ENCODE data around the gene LRRC45. TPM values are rescaled to one million over a fixed set of nuclear protein-coding genes. Genes with fewer than 3 reads are reported as not detected.

Gene LRRC45
- total RNA-seq, 1 experiment from 2014 or later: 34.3 TPM

DNA sequence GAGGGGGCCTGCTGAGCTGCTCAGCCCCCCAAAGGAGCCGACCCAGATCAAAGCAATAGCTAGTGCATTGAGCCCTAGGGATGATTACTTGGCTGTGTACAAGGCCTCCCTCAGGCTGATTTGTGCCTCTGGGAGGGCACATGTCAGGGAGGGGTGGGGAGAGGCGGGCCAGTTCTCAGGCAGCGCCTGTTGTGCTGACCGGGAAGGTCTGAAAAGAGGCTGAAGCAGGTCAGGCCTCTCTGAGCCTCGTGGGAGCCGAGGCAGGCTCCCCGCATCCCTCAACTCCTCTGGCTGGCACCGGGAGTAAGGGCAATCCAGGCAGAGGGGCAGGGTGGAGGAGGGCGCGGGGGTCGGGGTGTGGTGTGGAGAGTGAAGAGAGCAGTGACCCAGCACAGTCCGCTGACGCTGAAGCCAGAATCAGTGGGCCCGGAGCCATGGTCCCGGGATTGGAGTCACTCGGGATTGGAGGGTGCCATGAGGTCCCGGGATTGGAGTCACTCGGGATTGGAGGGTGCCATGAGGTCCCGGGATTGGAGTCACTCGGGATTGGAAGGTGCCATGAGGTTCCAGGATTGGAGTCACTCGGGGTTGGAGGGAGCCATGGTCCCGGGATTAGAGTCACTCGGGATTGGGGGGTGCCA lies 11.4 kb downstream of the LRRC45 start:
- Histone ChIP-seq H3K27ac (ENCODE audit: low read depth, low read length, poor library complexity, severe bottlenecking) (no peak overlapping the region), H3K27me3 (replicated peaks; ENCODE audit: insufficient read depth, low read depth, low read length, poor library complexity) (no peaks in the 10 kb centered on the region), H3K4me1 (ENCODE audit: insufficient read depth, low read length, poor library complexity, severe bottlenecking) (peaks cover 11% of the 10 kb centered on the region), H3K36me3 (ENCODE audit: insufficient read depth, low read length, poor library complexity, severe bottlenecking) (no peaks in the 10 kb centered on the region), H3K9me3 (ENCODE audit: low read depth, low read length, poor library complexity, severe bottlenecking) (no peaks in the 10 kb centered on the region), H3K4me3 (ENCODE audit: low read depth, low read length, poor library complexity, severe bottlenecking) (no peak overlapping the region)
- no peak for DNase-seq (ENCODE audit: low spot score)
- intact Hi-C loops (cut with micrococcal nuclease; ENCODE audit: unreplicated experiment): loop anchor here (5.0 kb wide), 2 partner anchors 63 to 118 kb away; partner anchors contain the start of gene FASN
- BruUV-seq (replicated peaks): no TSS peak
- ChIA-PET CTCF (interaction anchor here (0.5 to 0.7 kb wide), 2 partner anchors 82 to 151 kb away, joined by 3 to 5 read pairs; no protein-coding TSS in a partner anchor), POLR2A (ENCODE audit: low non-redundant PET) (no interaction called here)
- TF ChIP-seq, protein P1, sequence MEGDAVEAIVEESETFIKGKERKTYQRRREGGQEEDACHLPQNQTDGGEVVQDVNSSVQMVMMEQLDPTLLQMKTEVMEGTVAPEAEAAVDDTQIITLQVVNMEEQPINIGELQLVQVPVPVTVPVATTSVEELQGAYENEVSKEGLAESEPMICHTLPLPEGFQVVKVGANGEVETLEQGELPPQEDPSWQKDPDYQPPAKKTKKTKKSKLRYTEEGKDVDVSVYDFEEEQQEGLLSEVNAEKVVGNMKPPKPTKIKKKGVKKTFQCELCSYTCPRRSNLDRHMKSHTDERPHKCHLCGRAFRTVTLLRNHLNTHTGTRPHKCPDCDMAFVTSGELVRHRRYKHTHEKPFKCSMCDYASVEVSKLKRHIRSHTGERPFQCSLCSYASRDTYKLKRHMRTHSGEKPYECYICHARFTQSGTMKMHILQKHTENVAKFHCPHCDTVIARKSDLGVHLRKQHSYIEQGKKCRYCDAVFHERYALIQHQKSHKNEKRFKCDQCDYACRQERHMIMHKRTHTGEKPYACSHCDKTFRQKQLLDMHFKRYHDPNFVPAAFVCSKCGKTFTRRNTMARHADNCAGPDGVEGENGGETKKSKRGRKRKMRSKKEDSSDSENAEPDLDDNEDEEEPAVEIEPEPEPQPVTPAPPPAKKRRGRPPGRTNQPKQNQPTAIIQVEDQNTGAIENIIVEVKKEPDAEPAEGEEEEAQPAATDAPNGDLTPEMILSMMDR (conservative IDR thresholded peaks at IDR 0.05; ENCODE audit: low read depth, low read length): no peak
- TF ChIP-seq EZH2 (IDR thresholded peaks at IDR 0.05; ENCODE audit: borderline replicate concordance, low read depth, low read length, poor library complexity, severe bottlenecking): no peak

DNA sequence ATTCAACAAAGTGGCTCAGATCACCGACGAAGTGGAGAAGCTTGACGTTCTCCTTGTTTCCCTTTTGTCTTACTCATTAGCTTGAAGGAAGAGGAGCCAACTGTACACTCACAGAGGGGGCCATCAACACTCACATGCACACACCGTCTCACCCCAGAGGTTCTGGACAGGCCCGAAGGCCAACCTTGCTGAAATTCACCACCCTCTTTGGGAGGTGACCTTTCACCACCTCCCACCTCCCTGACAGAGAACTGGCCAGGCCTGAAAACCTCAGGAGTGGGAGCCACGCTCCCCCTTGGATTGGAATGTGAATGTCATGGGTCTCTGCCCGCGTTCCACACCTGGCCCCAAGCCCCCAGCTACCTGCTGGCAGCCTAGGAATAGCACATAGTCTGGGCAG lies 12.4 kb downstream of the LRRC45 start:
- DNase-seq (ENCODE audit: low spot score): no peak
- no peak overlapping the region for H3K4me3 ChIP-seq (ENCODE audit: low read depth, low read length, poor library complexity, severe bottlenecking)
- peaks cover 11% of the 10 kb centered on the region for H3K4me1 ChIP-seq (ENCODE audit: insufficient read depth, low read length, poor library complexity, severe bottlenecking)
- ChIA-PET CTCF (no interaction called here), POLR2A (ENCODE audit: low non-redundant PET) (no interaction called here)
- TF ChIP-seq EZH2 (IDR thresholded peaks at IDR 0.05; ENCODE audit: borderline replicate concordance, low read depth, low read length, poor library complexity, severe bottlenecking): no peak
- TF ChIP-seq, protein P1 (conservative IDR thresholded peaks at IDR 0.05; ENCODE audit: low read depth, low read length): no peak
- BruUV-seq (replicated peaks): no TSS peak
- no peaks in the 10 kb centered on the region for H3K27me3 ChIP-seq (replicated peaks; ENCODE audit: insufficient read depth, low read depth, low read length, poor library complexity)
- intact Hi-C loops (cut with micrococcal nuclease; ENCODE audit: unreplicated experiment): loop anchor here (5.0 kb wide), 1 partner anchor 62 kb away; the partner anchor contains the start of gene FASN
- H3K36me3 ChIP-seq (ENCODE audit: insufficient read depth, low read length, poor library complexity, severe bottlenecking): no peaks in the 10 kb centered on the region
- no peaks in the 10 kb centered on the region for H3K9me3 ChIP-seq (ENCODE audit: low read depth, low read length, poor library complexity, severe bottlenecking)
- peak overlapping the region; percentile 1 for H3K27ac ChIP-seq (ENCODE audit: low read depth, low read length, poor library complexity, severe bottlenecking)

DNA sequence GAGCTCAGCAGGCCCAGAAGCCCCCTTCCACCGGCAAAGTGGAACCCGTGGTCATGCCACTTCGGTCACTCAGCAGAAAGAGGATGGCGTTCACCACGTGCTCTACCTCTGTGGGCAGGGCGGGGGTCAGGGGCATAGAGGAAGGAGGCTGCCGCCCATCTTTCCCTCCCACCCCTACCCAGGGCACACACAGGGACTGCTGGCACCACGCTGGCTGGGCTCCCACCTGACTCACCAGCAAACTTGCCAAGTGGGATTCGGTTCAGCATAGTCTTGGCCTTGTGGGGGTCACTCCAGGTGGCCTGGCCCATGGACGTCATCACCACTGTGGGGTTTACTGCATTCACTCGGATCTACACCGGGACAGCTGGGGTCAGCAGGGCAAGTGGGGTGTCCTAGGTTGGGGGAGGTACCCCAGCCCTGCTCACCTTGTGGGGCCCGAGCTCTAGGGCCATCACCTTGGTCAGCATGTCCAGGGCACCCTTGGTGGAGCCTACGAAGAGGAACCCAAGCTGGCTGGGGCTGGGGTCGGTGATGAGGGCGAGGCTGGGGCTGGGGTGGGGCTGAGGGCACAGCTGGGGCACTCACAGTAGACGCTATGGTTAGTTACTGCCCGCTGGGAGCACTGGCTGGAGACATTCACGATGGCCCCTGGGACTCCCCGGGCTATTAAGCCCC lies 13.0 kb downstream of the LRRC45 start:
- intact Hi-C loops (cut with micrococcal nuclease; ENCODE audit: unreplicated experiment): loop anchor here (5.0 kb wide), 1 partner anchor 61 kb away; the partner anchor contains the start of gene FASN
- TF ChIP-seq, protein P1 (conservative IDR thresholded peaks at IDR 0.05; ENCODE audit: low read depth, low read length): no peak
- no peak for TF ChIP-seq EZH2 (IDR thresholded peaks at IDR 0.05; ENCODE audit: borderline replicate concordance, low read depth, low read length, poor library complexity, severe bottlenecking)
- no peaks in the 10 kb centered on the region for H3K27me3 ChIP-seq (replicated peaks; ENCODE audit: insufficient read depth, low read depth, low read length, poor library complexity)
- ChIA-PET POLR2A (ENCODE audit: low non-redundant PET) (no interaction called here), CTCF (no interaction called here)
- H3K4me1 ChIP-seq (ENCODE audit: insufficient read depth, low read length, poor library complexity, severe bottlenecking): peaks cover 11% of the 10 kb centered on the region
- H3K9me3 ChIP-seq (ENCODE audit: low read depth, low read length, poor library complexity, severe bottlenecking): no peaks in the 10 kb centered on the region
- BruUV-seq (replicated peaks): TSS peak; percentile 79
- H3K36me3 ChIP-seq (ENCODE audit: insufficient read depth, low read length, poor library complexity, severe bottlenecking): no peaks in the 10 kb centered on the region
- peak overlapping the region; percentile 92 for H3K27ac ChIP-seq (ENCODE audit: low read depth, low read length, poor library complexity, severe bottlenecking)
- DNase-seq (ENCODE audit: low spot score): no peak
- peak overlapping the region; percentile 95 for H3K4me3 ChIP-seq (ENCODE audit: low read depth, low read length, poor library complexity, severe bottlenecking)
